Activated CD4-positive, alpha-beta T cell treated with anti-CD3 and anti-CD28 coated beads, Interleukin-2, Interleukin-4, amounts not matched to agents 100 ng/mL and 50 ng/mL, durations not matched to agents 16 hours and 8 hours (primary cell): ENCODE measurements around the gene SV2A.
A peak's percentile ranks its signal among the peaks of the same experiment; 100 is the strongest.
"Not testable (repeated sequence)": the region's sequence is repeated elsewhere in the genome, so short reads cannot be mapped to it uniquely, and the experiment has no call there.

Experiments used
- DNase-seq: peaks from one replicate; pipeline ENCODE4 v3.0.0-alpha.2; 2020; ENCODE audit warnings: low spot score

The SV2A gene, protein sequence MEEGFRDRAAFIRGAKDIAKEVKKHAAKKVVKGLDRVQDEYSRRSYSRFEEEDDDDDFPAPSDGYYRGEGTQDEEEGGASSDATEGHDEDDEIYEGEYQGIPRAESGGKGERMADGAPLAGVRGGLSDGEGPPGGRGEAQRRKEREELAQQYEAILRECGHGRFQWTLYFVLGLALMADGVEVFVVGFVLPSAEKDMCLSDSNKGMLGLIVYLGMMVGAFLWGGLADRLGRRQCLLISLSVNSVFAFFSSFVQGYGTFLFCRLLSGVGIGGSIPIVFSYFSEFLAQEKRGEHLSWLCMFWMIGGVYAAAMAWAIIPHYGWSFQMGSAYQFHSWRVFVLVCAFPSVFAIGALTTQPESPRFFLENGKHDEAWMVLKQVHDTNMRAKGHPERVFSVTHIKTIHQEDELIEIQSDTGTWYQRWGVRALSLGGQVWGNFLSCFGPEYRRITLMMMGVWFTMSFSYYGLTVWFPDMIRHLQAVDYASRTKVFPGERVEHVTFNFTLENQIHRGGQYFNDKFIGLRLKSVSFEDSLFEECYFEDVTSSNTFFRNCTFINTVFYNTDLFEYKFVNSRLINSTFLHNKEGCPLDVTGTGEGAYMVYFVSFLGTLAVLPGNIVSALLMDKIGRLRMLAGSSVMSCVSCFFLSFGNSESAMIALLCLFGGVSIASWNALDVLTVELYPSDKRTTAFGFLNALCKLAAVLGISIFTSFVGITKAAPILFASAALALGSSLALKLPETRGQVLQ

DNA sequence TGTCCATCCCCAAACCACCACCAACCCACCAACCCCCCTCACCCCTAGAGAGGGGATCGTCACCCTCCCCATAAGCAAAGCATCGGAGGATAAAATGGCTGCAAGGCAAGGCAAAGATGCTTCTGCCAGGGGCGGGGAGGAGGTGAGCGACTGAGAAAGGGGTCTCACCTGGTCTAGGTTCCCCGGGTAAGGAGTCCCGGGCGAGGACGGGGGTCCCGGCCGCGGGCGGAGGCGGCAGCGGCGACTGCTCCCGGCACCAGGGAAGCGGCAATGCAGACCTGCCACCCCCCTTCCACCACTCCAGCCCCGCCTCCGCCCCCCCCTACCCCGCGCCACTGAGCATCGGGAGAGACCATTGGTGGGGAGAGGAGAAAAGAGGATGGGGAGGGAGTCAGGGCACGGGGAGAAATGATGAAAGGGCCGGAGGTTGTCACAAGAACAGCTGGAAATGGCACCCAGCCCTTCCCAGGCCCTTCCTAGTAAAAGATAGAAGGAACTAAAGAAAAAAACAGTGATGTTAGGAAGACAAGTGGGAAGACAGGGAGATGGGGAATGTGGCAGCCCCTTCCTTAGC lies at the start of gene SV2A:
Gene SV2A (minus strand): TSS at position 274 of the 574 bp plus-strand sequence. CDS start 4,004 bp downstream, outside the sequence.
- peak; percentile 10 for DNase-seq

DNA sequence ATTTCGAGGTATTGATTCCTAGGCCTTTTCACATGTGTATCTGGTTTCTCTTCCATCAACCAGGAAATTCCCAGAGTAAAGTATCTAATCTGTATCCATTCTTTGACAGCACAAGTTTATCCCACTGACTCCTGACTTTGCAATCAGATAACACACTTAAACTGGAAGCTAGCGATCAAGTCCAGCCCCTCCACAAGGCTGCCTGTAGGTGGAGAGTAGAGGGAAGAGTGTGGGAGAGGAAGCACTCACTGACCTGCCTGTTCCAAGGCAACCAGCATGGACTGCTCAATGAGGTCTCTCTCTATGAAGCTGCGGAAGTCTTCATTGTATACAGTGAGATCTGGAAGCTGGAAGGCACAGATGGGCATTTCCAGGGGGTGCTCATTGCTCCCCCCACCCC lies 49.4 kb upstream of the SV2A start:
- DNase-seq, result no peak

DNA sequence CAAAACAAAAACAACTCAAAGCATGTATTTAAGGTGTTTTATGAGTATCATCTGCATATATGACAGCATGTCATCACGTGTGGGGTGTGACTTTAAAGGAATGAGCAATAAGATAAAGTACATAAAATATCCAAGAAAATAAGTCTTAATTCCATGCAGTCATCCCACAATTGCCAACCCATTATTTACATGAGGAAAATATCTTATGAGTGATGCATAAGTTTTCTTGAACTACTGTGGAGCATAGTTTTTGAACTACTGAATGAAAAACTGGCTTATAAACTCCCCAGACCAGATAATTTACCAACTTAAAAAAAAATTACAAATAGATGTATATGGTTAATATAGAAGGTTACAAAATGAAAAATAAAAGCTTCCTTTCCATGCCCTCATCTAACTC lies 48.8 kb upstream of the SV2A start:
- no peak for DNase-seq

DNA sequence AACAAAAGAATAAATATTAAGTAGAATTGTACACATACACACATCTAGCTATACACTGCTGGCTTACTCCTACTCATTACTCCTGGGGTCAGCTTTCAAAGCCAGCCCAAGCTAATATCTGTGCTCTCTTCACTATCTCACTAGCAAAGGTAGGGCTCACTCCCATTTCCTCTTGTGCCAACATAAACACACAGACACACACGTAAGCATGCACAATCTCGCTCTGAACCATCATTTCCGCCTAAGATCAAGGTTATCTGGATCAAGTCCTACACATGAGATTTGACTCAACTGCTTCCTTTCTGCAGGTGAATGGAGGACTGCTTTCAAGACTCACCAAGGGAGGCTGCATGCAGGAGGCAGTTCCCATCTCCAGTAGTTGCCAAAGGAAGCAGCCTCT lies 47.8 kb upstream of the SV2A start:
- peak; percentile 26 for DNase-seq

DNA sequence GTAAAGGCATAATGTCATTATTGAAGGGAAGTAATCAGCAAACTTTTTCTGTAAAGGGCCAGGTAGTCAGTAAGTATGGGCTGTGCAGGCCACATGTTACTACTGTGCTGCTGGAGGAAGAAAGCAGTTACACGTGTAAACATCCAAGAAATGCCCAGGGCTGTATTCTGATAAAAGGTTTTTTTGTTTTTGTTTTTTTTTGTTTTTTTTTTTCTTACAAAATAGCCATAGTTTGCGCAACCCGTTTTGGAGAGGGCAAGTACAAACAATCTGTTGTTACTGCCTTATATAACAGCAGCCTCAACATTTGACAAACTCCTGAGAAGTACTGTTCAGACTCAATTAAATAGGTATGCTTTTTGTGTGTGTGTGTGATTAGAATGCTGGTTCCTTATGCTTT lies 45.7 kb upstream of the SV2A start:
- no peak for DNase-seq

DNA sequence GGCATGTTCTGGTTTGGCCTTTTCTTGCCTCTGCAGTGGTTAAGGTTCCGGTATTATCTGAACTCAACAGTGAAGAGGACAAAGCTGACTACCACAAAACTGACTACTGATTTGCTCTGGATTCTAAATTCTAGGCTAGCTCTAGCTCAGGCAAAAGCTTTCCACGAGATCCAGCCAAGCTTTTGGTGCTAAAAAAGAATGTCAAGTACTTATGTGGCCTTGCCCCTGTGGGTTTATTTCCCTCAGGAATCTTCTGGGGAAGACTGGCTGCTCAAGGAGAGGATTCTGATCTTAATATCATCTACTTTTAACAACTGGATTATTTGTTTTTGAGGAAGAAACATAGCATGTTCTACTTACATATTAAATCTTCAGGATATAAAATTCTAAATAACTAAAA lies 45.1 kb upstream of the SV2A start:
- DNase-seq, result no peak

DNA sequence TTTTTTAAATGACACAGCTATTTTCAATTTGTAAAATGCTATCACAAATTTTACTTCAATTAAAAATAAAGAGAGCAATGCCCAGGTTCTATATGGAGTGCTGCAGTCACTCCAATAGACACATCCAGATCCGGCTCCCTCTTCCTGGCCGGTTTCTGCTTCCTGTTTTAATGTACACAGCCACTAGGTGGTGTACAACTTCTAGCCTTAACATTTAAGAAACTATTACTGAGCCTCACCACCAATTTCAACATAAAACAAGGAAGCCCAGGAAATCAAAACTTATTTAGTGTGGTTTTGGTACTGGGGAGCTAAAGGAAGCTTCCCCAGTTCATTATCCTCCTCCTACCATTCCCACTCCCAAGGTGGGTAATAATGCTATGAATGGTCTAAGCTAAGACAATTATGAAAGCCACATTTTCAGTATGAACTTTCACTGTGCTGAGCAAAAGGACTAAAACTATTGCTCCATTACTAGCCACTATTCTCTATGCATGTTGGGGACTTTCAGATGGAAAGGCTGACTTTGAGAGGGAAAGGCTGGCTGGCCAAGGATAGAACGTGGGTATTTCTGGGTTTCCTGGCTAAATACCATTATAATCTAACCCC lies 44.5 kb upstream of the SV2A start:
- DNase-seq, result peak; percentile 66

DNA sequence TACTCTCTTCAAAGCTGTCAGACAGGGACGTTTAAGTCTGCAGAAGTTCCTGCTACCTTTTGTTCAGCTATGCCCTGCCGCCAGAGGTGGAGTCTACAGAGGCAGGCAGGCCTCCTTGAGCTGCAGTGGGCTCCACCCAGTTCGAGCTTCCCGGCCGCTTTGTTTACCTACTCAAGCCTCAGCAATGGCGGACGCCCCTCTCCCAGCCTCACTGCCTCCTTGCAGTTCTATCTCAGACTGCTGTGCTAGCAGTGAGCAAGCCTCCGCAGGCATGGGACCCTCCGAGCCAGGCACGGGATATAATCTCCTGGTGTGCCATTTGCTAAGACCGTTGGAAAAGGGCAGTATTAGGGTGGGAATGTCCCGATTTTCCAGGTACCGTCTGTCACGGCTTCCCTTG lies 39.9 kb upstream of the SV2A start:
- DNase-seq, result not testable (repeated sequence)

DNA sequence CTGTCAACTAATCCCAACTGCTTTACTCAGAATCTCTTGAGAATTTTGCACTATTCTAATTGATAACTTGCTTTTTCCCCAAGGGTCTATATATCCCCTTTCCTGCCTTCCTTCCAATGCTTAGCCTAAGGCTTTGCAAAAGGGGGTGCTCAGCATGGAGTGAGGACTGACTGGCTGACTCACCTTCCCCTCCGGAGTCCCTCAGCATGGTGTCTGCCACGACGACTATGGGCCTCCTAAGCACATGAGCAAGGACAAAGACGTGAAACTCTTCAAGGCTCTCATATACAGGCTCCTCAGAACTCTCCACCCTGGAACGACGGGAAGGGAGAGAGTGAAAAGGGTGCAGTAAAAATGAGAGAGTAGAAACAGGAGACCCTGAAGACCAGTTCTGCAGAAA lies 32.3 kb upstream of the SV2A start:
- no peak for DNase-seq

DNA sequence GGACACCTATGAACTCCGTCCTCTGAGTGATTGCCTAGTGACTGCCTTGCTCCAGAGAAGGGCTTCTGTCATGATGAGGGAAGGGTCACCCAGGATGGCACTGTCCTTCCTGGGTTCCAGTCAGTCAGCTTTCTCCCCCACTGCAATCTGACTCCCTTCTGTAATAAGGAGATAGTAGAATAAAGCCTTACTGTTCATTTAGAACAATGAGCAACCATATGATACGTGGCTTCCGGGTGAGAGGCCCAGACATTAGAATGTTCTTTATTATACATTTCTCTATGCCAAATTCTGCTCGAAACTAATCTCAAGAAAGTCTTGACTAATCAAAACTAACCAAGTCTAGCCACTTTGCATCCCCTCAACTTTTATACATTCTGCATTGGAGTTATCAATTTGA lies 27.6 kb upstream of the SV2A start:
- no peak for DNase-seq

DNA sequence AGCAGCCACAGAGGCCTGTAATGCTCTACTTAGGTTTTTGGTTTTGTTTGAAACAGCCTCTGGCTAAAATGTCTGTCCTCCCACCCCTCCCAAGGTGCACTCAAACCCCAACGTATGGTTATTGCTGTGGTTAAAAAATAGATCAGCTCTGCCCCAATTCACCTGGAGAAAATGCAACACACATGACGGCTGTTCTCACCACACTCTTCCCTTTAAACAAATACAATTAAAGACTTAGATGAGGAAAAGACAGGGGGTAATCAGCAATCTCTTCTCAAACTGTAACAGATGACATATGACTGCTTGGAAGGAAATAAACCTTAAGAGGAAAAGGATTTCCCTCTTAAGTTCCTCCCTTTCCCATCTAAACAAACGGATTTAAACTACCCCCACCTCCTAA lies 25.2 kb upstream of the SV2A start:
- no peak for DNase-seq

DNA sequence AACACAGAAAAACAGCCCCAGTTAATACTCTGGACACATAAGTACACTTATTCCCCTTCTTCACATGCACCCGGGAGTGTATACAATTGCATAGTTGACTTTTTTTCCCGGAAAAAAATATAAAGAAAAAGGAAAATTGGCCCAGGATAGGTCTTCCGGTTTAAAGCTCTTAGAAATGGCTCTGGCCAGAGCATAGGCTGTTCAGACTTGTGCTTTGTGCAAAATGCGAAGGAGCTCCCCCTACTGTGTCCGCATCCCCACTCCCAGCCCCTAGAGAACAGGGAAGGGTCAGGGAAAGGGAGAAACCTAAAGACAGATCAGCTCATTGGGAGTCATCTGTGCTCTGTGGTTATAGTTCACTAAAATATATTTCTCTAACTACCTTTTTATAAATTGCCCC lies 24.6 kb upstream of the SV2A start:
- DNase-seq, result no peak

DNA sequence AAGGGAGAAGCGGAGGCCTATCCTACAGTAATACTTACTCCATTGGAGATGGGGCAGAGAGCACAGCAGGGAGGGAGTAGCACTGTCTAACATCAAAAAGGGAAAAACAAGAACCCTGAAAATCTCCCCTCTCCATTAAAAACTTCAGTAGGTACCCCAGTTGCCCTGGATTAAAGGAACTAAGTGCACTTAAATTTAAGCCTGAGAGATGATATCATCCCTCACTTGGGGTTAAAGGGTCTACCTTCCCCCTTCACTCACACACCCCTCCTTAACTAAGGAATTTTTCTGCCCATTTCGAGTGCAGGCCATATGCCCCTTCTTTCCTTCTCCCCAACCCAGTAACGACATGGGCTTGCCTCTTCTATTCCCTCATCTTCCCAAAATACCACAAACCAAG lies 22.8 kb upstream of the SV2A start:
- DNase-seq, result no peak

DNA sequence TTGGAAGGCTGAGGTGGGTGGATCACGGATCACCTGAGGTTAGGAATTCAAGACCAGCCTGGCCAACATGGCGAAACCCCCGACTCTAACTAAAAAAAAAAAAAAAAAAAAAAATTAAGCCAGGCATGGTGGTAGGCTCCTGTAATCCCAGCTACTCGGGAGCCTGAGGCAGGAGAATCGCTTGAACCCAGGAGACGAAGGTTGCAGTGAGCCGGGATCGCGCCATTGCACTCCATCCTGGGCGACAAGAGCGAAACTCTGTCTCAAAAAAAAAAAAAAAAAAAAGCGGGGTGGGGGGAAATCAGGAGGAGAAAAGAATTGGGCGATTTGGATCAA lies 21.0 kb upstream of the SV2A start:
- not testable (repeated sequence) for DNase-seq

DNA sequence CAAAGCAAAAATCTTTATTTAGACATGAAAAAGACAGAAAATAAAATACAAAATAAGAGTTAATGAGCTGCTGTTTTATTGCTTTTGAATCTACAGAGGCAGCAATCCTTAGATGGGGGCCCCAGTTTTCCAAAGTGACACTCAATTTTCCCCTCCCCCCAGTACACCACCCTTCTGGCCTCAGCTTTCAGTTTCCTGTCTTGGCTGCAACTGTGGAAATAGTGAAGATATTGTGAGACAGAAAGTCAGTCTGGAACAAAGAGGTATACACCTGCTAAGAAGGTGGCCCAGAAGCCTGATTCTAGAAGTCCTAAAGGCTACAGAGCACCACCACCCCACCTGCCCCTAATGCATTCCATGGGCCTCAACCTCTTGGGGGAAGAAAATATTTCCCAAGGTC lies 20.1 kb upstream of the SV2A start:
- DNase-seq, result peak; percentile 35

DNA sequence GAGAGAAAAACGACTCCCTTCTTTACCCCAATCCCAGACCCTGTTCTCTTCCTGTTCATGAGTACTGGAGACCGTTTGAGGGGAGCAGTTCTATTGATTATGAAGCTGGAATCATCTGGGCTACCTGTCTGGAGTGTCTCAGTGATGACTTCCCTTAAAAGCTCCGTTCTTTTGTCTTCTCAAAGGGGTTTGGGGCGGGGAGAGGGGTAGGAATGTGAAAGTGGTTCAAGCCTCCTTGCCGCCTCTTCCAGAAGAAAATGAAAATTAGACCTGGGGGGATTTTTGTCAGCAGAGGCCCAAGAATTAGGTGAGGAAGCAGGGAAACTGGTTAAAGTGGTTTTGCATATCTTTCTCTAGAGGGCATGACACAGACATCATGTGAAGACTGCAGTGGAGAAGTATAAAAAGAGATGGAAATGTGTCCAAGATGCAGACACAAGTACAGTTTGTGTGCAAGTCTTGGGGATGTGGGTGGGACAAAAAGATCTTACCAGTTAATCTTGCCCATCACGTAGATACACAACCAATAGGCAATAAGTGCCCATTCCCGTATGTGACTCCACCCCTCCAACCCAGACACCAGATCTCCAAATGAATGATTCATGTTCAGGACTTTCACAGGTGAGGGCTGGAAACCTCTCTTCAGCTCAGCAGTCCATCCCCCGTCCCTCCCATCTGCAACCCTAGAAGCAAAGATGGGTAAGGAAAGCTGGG lies 19.5 kb upstream of the SV2A start:
- no peak for DNase-seq

DNA sequence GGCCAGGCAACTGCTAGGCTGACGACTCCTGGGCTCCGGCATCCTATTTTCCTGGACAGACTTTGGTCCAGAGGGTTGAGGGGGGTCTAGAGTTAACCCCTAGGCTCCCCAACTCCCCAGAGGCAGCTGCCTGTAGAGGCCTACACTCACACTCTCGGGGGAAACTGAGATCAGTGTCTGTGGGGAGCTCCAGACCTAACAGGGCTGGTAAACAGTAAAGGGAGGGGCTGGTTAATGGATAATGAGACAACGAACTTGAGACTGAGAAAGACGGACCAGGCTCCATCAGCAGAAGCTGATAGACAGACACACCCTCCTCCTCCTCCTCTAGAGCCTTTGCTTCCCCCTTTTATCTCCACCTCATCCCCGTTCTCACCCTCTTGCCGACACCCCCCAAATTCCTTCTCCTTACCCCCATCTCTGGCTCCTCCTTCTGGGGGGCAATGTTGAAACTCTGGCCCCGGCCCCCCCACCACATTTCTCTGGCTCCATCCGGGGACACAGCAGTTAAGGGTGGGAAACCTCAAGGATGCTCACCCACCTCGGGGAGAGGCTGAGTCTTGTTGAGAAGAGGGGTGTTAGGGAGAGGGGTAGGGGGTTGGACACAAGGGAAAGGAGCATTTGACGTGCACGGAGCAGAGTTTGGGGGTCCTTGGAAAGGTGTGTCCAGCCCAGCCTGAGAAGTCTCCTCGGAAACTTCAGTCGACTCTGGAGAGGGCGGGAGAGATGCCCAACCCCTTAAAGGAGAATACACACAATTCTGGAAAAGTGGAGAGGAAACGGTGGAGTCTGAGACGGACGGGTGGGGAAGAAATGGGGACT lies 18.7 kb upstream of the SV2A start, which contains the start of gene MTMR11:
Gene MTMR11 (minus strand): TSS at position 710 of the 822 bp plus-strand sequence. CDS start 232 bp downstream, at position 478.
- DNase-seq, result no peak

DNA sequence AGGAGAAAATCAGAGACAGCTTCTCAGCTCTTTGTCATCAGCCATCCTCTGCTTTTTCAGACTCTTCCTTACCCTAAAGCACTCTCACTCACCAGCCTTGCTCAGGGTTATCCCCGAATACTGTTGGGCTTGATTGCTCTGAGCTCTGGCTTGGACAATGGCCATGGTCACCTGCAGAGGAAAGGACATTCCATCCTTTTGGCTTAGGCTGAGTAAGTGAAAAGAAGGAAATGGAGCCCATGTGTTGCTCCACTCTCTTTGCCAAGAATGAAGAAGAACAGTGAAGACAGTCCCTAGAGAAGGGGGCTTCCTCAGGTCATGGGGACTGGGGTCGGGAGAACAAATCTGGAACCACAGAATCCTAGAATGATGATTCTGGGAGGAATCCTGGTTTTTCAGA lies 16.7 kb upstream of the SV2A start:
- DNase-seq, result no peak

DNA sequence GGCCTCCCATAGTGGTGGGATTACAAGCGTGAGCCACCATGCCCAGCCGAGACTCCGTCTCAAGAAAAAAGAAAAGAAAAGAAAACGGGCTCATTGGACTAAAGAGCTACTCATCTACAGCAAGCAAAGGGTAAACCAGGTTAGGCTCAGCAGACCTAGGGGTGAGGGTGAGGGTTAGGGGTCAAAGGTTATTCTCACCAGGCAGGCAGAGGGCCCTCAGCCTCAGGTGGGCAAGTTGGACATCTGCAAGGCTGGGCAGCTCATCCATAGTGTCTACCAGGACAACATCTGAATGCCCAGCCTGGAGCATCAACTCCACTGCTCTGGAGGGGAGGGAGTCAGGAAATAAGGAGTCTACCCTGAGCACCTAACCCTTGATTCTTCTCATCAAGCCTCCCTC lies 15.6 kb upstream of the SV2A start:
- DNase-seq, result no peak

DNA sequence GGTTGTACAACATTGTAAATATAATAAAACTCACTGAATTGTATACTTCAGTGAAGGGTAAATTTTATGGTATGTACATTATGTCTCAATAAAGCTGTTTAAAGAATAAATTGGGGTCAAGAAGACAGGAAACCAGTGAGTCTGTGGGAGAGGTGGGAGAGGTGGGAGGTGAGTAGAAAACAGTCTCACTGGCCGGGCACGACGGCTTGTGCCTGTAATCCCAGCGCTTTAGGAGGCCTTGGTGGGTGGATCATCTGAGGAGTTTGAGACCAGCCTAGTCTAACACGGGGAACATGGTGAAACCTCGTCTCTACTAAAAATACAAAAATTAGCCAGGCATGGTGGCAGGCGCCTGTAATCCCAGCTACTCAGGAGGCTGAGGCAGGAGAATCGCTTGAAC lies 14.8 kb upstream of the SV2A start:
- no peak for DNase-seq

DNA sequence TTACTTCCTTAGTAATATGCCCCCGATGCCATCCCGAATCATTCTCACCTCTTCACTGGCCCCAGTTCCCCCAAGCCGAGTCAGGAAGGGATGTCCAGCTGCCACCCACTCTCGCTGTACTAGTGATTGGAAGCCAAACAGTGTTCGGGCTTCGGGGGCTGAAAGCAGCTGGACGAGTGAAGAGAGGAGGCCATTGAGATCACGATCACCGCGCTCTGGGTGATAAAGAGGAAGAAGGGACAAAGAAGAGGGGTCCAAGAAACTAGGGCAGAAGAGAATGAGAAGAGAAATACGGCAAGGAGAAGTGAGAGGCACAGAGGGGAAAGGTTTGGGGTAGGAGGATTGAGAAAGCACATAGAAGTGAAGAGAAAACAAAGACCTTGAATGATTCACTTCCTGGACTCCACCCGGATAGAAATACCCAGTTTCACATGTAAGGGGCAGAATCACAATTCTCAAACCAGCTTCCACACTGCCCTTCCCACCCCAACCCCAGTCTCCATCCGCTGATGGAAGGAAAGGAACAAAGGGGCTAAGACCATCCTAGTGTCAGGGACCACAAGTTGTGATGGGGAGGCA lies 13.7 kb upstream of the SV2A start:
- no peak for DNase-seq
